Measurements from ENCODE around the gene KLK3. TPM values are rescaled to one million over a fixed set of nuclear protein-coding genes. Genes with fewer than 3 reads are reported as not detected.

Gene KLK3
- polyA plus RNA-seq, 1 donor: 0.90 TPM

- Histone ChIP-seq H3K4me1 (ENCODE audit: control insufficient read depth, insufficient read depth, low read length) (peaks cover 31% of the 10 kb centered on the region), H3K9me3 (ENCODE audit: control insufficient read depth, low read depth, low read length) (peaks cover 5% of the 10 kb centered on the region), H3K4me3 (ENCODE audit: low read length) (no peak overlapping the region), H3K27ac (ENCODE audit: low read length) (peak overlapping the region; percentile 29), H3K36me3 (ENCODE audit: control insufficient read depth, insufficient read depth, low read length) (no peaks in the 10 kb centered on the region), H3K27me3 (ENCODE audit: control insufficient read depth, insufficient read depth, low read length) (peaks cover 38% of the 10 kb centered on the region)
- DNase-seq: peak in 1 of 2 donors; percentile 51
- WGBS (ENCODE audit: insufficient coverage, low lambda C conversion rate): 0% methylated on average over 4 of the region's 15 CpGs
These were observed 34.6 kb upstream of the KLK3 start for GRCh38 chr19:50820086-50820485.

- Histone ChIP-seq H3K27ac (ENCODE audit: low read length) (peak overlapping the region; percentile 29), H3K27me3 (ENCODE audit: control insufficient read depth, insufficient read depth, low read length) (peaks cover 35% of the 10 kb centered on the region), H3K4me1 (ENCODE audit: control insufficient read depth, insufficient read depth, low read length) (peaks cover 31% of the 10 kb centered on the region), H3K4me3 (ENCODE audit: low read length) (peak overlapping the region; percentile 10), H3K36me3 (ENCODE audit: control insufficient read depth, insufficient read depth, low read length) (no peaks in the 10 kb centered on the region), H3K9me3 (ENCODE audit: control insufficient read depth, low read depth, low read length) (peaks cover 5% of the 10 kb centered on the region)
- 24% methylated on average over 4 of the region's 21 CpGs for WGBS (ENCODE audit: insufficient coverage, low lambda C conversion rate)
- peak; percentile 62 to 82 for DNase-seq
These were observed 34.0 kb upstream of the KLK3 start for GRCh38 chr19:50820549-50821247.

- Histone ChIP-seq H3K36me3 (ENCODE audit: control insufficient read depth, insufficient read depth, low read length) (no peaks in the 10 kb centered on the region), H3K27ac (ENCODE audit: low read length) (peak overlapping the region; percentile 31), H3K27me3 (ENCODE audit: control insufficient read depth, insufficient read depth, low read length) (peaks cover 35% of the 10 kb centered on the region), H3K4me1 (ENCODE audit: control insufficient read depth, insufficient read depth, low read length) (peaks cover 31% of the 10 kb centered on the region), H3K9me3 (ENCODE audit: control insufficient read depth, low read depth, low read length) (peaks cover 5% of the 10 kb centered on the region), H3K4me3 (ENCODE audit: low read length) (no peak overlapping the region)
- 43% methylated on average over 2 of the region's 4 CpGs for WGBS (ENCODE audit: insufficient coverage, low lambda C conversion rate)
- DNase-seq: no peak
These were observed 33.5 kb upstream of the KLK3 start for GRCh38 chr19:50821248-50821612.

GRCh38 chr19:50821622-50822021 lies 33.1 kb upstream of the KLK3 start:
- Histone ChIP-seq H3K27ac (ENCODE audit: low read length) (no peak overlapping the region), H3K36me3 (ENCODE audit: control insufficient read depth, insufficient read depth, low read length) (no peaks in the 10 kb centered on the region), H3K9me3 (ENCODE audit: control insufficient read depth, low read depth, low read length) (peaks cover 5% of the 10 kb centered on the region), H3K4me3 (ENCODE audit: low read length) (no peak overlapping the region), H3K27me3 (ENCODE audit: control insufficient read depth, insufficient read depth, low read length) (peaks cover 37% of the 10 kb centered on the region), H3K4me1 (ENCODE audit: control insufficient read depth, insufficient read depth, low read length) (peaks cover 31% of the 10 kb centered on the region)
- WGBS (ENCODE audit: insufficient coverage, low lambda C conversion rate): no CpG with 5 or more reads among the region's 8 CpGs
- no peak for DNase-seq

GRCh38 chr19:50822661-50823208 lies 32.0 kb upstream of the KLK3 start:
- Histone ChIP-seq H3K4me1 (ENCODE audit: control insufficient read depth, insufficient read depth, low read length) (peaks cover 31% of the 10 kb centered on the region), H3K27me3 (ENCODE audit: control insufficient read depth, insufficient read depth, low read length) (peaks cover 29% of the 10 kb centered on the region), H3K4me3 (ENCODE audit: low read length) (no peak overlapping the region), H3K9me3 (ENCODE audit: control insufficient read depth, low read depth, low read length) (peaks cover 9% of the 10 kb centered on the region), H3K27ac (ENCODE audit: low read length) (peak overlapping the region; percentile 3), H3K36me3 (ENCODE audit: control insufficient read depth, insufficient read depth, low read length) (no peaks in the 10 kb centered on the region)
- DNase-seq: no peak
- WGBS (ENCODE audit: insufficient coverage, low lambda C conversion rate): no CpG with 5 or more reads among the region's 7 CpGs

GRCh38 chr19:50823389-50824042 lies 31.2 kb upstream of the KLK3 start, which contains the start of gene KLK1:
TSS of gene KLK1 (minus strand) at chr19:50823787. CDS start at chr19:50823748, 39 bp downstream.
- peak within 1 kb of the TSS; percentile 3 for H3K27ac ChIP-seq (ENCODE audit: low read length)
- H3K9me3 ChIP-seq (ENCODE audit: control insufficient read depth, low read depth, low read length): peaks cover 5% of the 10 kb centered on the region
- H3K36me3 ChIP-seq (ENCODE audit: control insufficient read depth, insufficient read depth, low read length): no peaks in the 10 kb centered on the region
- H3K4me1 ChIP-seq (ENCODE audit: control insufficient read depth, insufficient read depth, low read length): peaks cover 27% of the 10 kb centered on the region
- peak; percentile 67 to 82 for DNase-seq
- H3K27me3 ChIP-seq (ENCODE audit: control insufficient read depth, insufficient read depth, low read length): peaks cover 22% of the 10 kb centered on the region
- no CpG with 5 or more reads among the region's 14 CpGs for WGBS (ENCODE audit: insufficient coverage, low lambda C conversion rate)
- H3K4me3 ChIP-seq (ENCODE audit: low read length): no peak within 1 kb of the TSS

GRCh38 chr19:50826492-50827240 lies 28.0 kb upstream of the KLK3 start:
- H3K27ac ChIP-seq (ENCODE audit: low read length): no peak overlapping the region
- WGBS (ENCODE audit: insufficient coverage, low lambda C conversion rate): no CpG with 5 or more reads among the region's 43 CpGs
- H3K4me3 ChIP-seq (ENCODE audit: low read length): no peak overlapping the region
- H3K27me3 ChIP-seq (ENCODE audit: control insufficient read depth, insufficient read depth, low read length): peaks cover 5% of the 10 kb centered on the region
- H3K36me3 ChIP-seq (ENCODE audit: control insufficient read depth, insufficient read depth, low read length): no peaks in the 10 kb centered on the region
- peaks cover 13% of the 10 kb centered on the region for H3K4me1 ChIP-seq (ENCODE audit: control insufficient read depth, insufficient read depth, low read length)
- peaks cover 5% of the 10 kb centered on the region for H3K9me3 ChIP-seq (ENCODE audit: control insufficient read depth, low read depth, low read length)
- no peak for DNase-seq

- Histone ChIP-seq H3K27ac (ENCODE audit: low read length) (no peak overlapping the region), H3K9me3 (ENCODE audit: control insufficient read depth, low read depth, low read length) (peaks cover 5% of the 10 kb centered on the region), H3K36me3 (ENCODE audit: control insufficient read depth, insufficient read depth, low read length) (no peaks in the 10 kb centered on the region), H3K4me1 (ENCODE audit: control insufficient read depth, insufficient read depth, low read length) (peaks cover 13% of the 10 kb centered on the region), H3K4me3 (ENCODE audit: low read length) (no peak overlapping the region), H3K27me3 (ENCODE audit: control insufficient read depth, insufficient read depth, low read length) (peaks cover 2% of the 10 kb centered on the region)
- no CpG with 5 or more reads among the region's 14 CpGs for WGBS (ENCODE audit: insufficient coverage, low lambda C conversion rate)
- no peak for DNase-seq
These were observed 27.2 kb upstream of the KLK3 start for GRCh38 chr19:50827476-50827875.

- no peak for DNase-seq
- H3K27me3 ChIP-seq (ENCODE audit: control insufficient read depth, insufficient read depth, low read length): peaks cover 2% of the 10 kb centered on the region
- peaks cover 5% of the 10 kb centered on the region for H3K9me3 ChIP-seq (ENCODE audit: control insufficient read depth, low read depth, low read length)
- WGBS (ENCODE audit: insufficient coverage, low lambda C conversion rate): 60% methylated on average over 1 of the region's 5 CpGs
- H3K4me3 ChIP-seq (ENCODE audit: low read length): no peak overlapping the region
- H3K36me3 ChIP-seq (ENCODE audit: control insufficient read depth, insufficient read depth, low read length): no peaks in the 10 kb centered on the region
- no peak overlapping the region for H3K27ac ChIP-seq (ENCODE audit: low read length)
- no peaks in the 10 kb centered on the region for H3K4me1 ChIP-seq (ENCODE audit: control insufficient read depth, insufficient read depth, low read length)
These were observed 24.9 kb upstream of the KLK3 start for GRCh38 chr19:50829801-50830200.
